ENCODE measurements around the gene EPG5. TPM values are rescaled to one million over a fixed set of nuclear protein-coding genes. Genes with fewer than 3 reads are reported as not detected.

Gene EPG5
- total RNA-seq, 6 experiments from 2014 or later = 11.6 to 15.2 (median 12.4) TPM

GRCh38 chr18:45889419-45890064, 77.6 kb downstream of the EPG5 start:
- Histone ChIP-seq H3K4me3 (no peak overlapping the region), H3K9me3 (no peaks in the 10 kb centered on the region), H3K27ac (no peak overlapping the region), H3K36me3 (peaks cover 0 to 17% (median 8%) of the 10 kb centered on the region in 4 donors), H3K4me1 (no peaks in the 10 kb centered on the region), H3K27me3 (no peaks in the 10 kb centered on the region)
- 64% methylated on average over 3 of the region's 3 CpGs for WGBS (ENCODE audit: insufficient coverage, low coverage, low lambda C conversion rate, missing lambda C conversion rate)
- DNase-seq (no peak), ATAC-seq (peak in 1 of 4 donors; percentile 43)
- TF ChIP-seq, protein P1, sequence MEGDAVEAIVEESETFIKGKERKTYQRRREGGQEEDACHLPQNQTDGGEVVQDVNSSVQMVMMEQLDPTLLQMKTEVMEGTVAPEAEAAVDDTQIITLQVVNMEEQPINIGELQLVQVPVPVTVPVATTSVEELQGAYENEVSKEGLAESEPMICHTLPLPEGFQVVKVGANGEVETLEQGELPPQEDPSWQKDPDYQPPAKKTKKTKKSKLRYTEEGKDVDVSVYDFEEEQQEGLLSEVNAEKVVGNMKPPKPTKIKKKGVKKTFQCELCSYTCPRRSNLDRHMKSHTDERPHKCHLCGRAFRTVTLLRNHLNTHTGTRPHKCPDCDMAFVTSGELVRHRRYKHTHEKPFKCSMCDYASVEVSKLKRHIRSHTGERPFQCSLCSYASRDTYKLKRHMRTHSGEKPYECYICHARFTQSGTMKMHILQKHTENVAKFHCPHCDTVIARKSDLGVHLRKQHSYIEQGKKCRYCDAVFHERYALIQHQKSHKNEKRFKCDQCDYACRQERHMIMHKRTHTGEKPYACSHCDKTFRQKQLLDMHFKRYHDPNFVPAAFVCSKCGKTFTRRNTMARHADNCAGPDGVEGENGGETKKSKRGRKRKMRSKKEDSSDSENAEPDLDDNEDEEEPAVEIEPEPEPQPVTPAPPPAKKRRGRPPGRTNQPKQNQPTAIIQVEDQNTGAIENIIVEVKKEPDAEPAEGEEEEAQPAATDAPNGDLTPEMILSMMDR (IDR thresholded peaks at IDR 0.05) = no peak
- intact Hi-C loops (cut with DNase I) = loop anchor here in 1 of 2 donors (10.0 kb wide), 1 partner anchor 195 kb away; no protein-coding TSS in a partner anchor

DNA sequence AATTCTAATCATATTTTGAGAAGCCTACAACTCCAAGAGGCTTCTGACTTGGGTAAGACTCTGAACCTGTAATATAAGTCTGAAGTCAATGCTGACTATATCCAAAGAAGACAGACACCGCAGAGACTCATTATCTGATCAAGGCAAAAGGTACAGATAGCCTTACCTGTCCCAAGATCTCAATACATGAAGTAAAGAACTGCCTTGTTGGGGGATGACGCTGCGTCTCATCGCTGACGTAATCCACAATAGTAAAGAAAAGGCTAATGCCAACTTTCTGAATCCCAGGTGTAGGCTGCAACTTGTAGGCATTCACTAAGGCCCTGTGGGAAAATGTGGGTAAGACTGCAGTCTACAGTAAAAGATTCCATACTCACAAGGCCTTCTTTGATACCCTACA, 79.5 kb downstream of the EPG5 start:
- no peak overlapping the region for H3K4me3 ChIP-seq
- intact Hi-C loops (cut with DNase I) = loop anchor here in 1 of 2 donors (10.0 kb wide), 1 partner anchor 193 kb away; no protein-coding TSS in a partner anchor
- H3K27ac ChIP-seq = no peak overlapping the region
- TF ChIP-seq, protein P1 (IDR thresholded peaks at IDR 0.05) = no peak
- no peak for TF ChIP-seq POLR2A (IDR thresholded peaks at IDR 0.05)
- H3K4me1 ChIP-seq = no peaks in the 10 kb centered on the region
- no peak for DNase-seq
- H3K27me3 ChIP-seq = no peaks in the 10 kb centered on the region
- no peaks in the 10 kb centered on the region for H3K9me3 ChIP-seq
- WGBS (ENCODE audit: insufficient coverage, low coverage, low lambda C conversion rate, missing lambda C conversion rate) = no CpG with 5 or more reads among the region's 5 CpGs
- ATAC-seq = no peak
- H3K36me3 ChIP-seq = peaks cover 0 to 19% (median 6%) of the 10 kb centered on the region in 4 donors

DNA sequence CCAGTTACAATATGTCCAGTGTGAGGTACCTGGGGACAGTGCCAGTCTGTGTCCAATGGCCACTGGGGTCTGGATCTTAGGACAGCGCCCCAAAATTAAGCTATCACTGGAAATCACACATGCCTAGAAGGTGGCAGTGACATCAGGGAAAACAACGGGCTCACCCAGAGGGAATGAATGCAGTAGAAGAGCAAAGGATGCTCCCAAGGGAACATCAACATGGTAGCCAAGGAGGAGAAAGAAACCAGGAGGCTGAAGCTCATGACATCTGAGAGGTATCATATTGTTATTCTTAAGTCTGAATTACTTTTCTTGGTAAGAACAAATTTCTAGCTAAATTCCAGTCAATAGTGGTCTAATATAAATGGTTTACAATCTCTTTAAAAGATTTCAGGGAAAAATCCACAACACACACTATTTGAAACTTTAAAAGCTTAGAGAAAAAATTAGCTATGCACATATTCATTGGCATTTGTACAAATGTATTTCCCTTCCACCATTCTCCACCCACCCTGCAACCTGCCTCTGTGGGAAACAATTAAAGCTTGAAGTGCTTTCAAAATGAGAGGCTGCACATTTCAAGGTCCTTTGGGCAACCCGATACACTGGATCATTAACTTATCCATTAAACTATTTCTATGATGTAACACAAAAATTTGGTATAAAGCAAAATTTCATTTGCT, 86.1 kb downstream of the EPG5 start:
- intact Hi-C loops (cut with DNase I) = loop anchor here in 1 of 2 donors (10.0 kb wide), 1 partner anchor 186 kb away; no protein-coding TSS in a partner anchor
- 85% methylated on average over 3 of the region's 3 CpGs for WGBS (ENCODE audit: insufficient coverage, low coverage, low lambda C conversion rate, missing lambda C conversion rate)

GRCh38 chr18:45879681-45880655, 87.2 kb downstream of the EPG5 start:
- ATAC-seq (peak; percentile 100), DNase-seq (peak; percentile 75 to 80 (median 75))
- WGBS (ENCODE audit: insufficient coverage, low coverage, low lambda C conversion rate, missing lambda C conversion rate) = 16% methylated on average over 13 of the region's 17 CpGs
- intact Hi-C loops (cut with DNase I) = loop anchor here in 1 of 2 donors (10.0 kb wide), 2 partner anchors 165 to 185 kb away; no protein-coding TSS in a partner anchor
- H3K27me3 ChIP-seq = no peaks in the 10 kb centered on the region
- H3K4me3 ChIP-seq = no peak overlapping the region
- no peaks in the 10 kb centered on the region for H3K4me1 ChIP-seq
- no peak overlapping the region for H3K27ac ChIP-seq
- H3K9me3 ChIP-seq = no peaks in the 10 kb centered on the region
- peaks cover 0 to 35% (median 7%) of the 10 kb centered on the region in 4 donors for H3K36me3 ChIP-seq
- TF ChIP-seq POLR2A (IDR thresholded peaks at IDR 0.05) = no peak
- TF ChIP-seq, protein P1 (IDR thresholded peaks at IDR 0.05) = peak; percentile 96 to 100 (median 100)

More for the DNA sequence above, 86.1 kb downstream of the EPG5 start:
- no peak for TF ChIP-seq POLR2A (IDR thresholded peaks at IDR 0.05)
- Histone ChIP-seq H3K4me1 (no peaks in the 10 kb centered on the region), H3K27ac (no peak overlapping the region), H3K27me3 (no peaks in the 10 kb centered on the region), H3K9me3 (no peaks in the 10 kb centered on the region), H3K36me3 (peaks cover 0 to 30% (median 4%) of the 10 kb centered on the region in 4 donors), H3K4me3 (no peak overlapping the region)
- DNase-seq (no peak), ATAC-seq (no peak)
